Fibroblast of gingiva (primary cell): ENCODE measurements around the gene HOXD12.

Experiments
- DNase-seq: peaks from one replicate; pipeline ENCODE4 v3.0.0-alpha.2; 2011; ENCODE audit warnings: low read depth

The HOXD12 gene

GRCh38 chr2:176130957-176131847 lies 31.6 kb downstream of the HOXD12 start:
- no peak for DNase-seq

DNA sequence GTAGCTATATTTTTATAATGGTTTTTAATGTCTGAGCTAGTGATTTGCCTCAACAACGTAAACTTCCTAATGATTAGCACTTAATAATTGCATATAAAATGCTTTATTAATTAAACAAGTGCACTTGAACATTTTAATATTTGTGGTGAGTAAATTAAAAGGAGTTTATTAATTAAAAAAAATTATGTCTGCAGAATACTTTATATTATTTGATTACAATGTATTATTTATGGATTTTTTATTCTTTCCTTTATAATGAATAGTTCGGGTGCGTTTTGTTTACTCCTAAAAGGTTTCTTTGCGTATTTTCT lies 32.2 kb downstream of the HOXD12 start:
- DNase-seq: no peak

DNA sequence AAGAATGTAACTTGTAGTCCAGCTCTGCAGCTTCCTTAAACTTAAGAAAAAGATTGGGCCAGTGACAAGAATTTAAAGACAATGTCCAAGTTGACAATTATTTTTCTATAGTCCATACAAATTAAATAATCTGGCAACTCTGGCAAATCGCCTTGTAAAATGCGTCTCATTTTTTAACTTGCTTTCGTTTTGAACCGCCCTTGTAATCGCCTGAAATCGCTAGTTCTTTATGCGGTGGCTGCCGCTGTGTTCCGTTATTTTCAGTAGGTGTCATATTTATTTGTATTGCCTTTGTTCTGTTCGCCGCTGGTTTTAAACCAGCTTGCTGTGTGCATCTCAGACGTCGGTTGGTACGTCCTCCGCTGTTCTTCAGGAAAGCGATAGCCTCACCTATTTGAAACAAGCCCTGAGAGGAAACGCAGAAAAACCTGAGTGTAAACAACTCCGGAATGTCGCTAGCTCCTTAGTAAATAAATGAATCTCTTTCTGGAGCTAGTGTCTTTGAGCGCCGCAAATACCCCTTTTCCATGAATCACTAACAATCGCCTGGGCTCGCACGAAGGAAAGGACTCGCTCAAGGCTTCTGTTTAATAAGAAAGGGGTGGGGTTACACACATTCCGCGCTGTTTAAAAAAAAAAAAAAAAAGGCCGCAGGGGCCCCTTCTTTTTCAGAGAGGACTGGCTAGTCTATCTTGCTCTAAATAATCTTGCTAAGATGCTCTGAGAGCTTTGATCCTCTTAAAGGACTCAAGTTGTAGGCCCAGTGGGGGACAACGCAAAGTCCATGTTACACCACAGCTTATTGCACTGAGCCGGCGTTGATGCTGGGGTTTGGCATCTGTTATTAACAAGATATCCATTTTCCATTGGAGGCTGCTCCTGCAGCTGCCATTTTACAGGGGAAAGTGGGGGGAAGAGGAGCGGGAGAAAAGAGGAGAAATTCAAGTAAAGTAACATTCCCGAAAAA lies 32.9 kb downstream of the HOXD12 start:
- no peak for DNase-seq

GRCh38 chr2:176133389-176133788 lies 33.8 kb downstream of the HOXD12 start:
- no peak for DNase-seq

DNA sequence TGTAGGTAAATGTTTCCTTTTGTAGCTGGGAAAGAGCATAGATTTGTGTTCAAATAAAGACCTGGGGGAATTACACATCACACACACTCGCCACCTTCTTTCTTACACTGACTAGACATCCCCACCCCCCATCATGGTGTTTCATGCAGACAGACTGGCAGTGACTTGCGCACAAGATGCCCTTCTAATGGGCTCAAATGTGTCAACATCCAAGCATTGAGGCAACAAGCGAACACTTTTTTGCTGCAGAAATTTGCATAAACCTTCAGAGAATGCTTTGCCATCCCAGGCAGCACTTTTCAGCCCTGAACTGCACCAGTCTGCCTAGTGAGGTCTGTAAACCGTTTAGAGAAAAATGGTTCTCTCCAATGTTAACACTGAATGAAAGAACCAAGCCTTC lies 34.4 kb downstream of the HOXD12 start:
- DNase-seq: no peak

- no peak for DNase-seq
Measured at GRCh38 chr2:176135035-176135440, 35.4 kb downstream of the HOXD12 start.

DNA sequence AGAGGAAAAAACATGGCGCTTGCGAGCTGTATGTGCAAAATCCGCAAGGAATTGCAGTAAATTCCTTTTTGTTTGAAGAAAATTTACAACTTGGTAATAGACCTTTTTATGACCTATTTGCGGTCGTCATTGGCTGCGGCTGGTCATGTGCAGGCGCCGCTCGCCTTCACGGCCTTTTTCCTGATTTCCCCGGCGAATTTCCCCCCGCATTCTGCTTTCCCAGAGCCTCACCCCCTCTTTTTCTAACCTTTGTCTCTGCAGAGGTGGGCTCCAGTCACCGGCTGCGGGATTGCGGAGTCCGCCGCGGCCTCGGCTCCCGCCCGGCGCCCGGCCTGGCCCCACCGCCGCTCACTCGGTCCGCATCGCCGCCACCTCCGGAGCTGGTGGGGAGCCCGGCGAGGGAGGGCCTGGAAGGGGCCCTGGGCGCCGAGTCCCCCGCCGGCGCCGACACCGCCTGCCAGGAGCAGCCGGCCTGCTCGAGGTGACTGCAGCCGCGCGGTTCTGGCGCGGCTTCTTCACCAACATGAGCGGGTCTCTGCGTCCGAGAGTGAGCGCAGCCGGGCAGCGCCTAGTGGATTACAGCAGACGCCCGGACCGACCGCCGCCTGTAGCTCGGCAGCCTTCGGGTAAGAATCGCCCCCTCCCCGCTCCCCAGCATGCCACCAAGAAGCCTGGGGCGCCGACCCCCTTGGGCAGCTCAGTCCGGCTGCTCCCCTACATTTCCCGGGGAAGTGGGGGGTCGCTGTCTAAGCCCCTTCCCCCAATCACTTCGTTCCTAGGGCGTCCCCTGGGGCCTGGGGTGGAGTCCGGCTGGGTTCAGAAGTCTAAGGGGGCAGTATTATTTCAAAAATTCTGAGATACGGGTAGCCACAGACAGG lies 37.0 kb downstream of the HOXD12 start:
- DNase-seq: no peak

GRCh38 chr2:176137252-176137580 lies 37.6 kb downstream of the HOXD12 start:
- DNase-seq: no peak

DNA sequence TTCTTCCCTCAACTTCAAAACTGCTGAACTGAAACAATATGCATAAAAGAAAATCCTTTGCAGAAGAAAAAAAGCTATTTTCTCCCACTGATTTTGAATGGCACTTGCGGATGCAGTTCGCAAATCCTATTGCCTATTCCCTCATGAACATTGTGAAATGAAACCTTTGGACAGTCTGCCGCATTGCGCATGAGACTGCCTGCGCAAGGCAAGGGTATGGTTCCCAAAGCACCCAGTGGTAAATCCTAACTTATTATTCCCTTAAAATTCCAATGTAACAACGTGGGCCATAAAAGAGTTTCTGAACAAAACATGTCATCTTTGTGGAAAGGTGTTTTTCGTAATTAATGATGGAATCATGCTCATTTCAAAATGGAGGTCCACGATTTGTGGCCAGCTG lies 38.3 kb downstream of the HOXD12 start:
- no peak for DNase-seq

DNA sequence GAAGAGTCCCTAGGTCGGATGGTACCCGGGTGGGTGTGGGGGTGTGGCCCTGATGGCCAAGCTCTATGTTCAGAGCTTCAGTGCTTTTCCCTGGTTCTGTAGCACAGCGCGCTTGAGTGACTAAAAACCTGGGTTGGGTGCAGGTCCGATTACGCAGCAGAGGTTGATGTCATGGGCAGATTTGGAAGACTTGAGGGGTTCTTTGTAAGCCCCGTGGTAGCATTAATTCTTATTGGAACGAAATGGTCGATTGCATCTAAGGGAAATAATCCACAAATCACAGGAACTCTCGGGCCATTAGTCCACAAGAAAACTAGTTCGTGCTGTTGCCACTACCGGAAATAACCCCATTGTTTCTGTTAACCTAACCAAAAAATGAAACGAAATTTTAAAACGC lies 38.9 kb downstream of the HOXD12 start:
- DNase-seq: no peak

GRCh38 chr2:176138923-176139660 lies 39.5 kb downstream of the HOXD12 start:
- no peak for DNase-seq

- DNase-seq: no peak
Measured at GRCh38 chr2:176139661-176140512, 40.3 kb downstream of the HOXD12 start.

DNA sequence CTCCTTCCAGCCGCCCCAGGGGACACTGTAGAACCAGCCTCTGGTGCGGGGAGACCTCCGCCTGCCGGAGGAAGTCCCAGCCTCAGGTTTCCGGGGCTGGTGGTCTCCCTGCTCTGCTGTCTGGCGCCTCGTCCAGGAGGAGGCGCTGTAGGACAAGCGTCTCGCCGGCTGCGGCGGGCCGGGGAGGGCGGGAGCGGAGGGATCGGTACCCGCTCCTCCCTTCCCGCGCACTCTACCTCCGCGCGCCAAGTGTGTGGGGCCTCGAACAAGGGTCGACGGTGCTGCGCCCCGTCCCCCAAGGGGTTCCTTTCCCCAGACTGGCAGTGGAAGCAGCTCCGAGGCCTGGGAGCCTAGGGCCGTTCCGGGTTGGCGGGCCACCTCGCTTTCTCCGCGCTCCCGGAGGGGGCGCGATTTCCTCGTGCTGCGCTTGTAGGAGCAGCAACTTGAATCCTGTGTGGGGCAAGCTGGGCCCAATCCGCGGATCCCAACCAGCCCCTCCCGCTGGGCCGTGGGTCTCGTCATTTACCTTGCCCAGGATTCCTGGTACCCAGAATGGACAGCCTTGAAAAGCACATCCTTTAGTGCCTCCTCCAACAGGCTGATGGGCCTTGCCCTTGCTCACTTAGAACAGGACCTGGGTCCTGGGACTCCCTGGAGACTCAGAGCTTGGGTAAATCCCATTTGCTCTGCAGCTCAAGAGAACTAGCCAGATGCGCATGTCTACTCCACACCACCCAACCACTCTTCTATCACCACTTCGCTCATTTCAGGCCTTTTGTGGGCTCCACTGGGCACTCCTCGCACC lies 41.1 kb downstream of the HOXD12 start:
- DNase-seq: peak; percentile 30

GRCh38 chr2:176142281-176142680 lies 42.7 kb downstream of the HOXD12 start:
- DNase-seq: no peak

- no peak for DNase-seq
Measured at GRCh38 chr2:176145085-176145969, 45.7 kb downstream of the HOXD12 start.

- no peak for DNase-seq
Measured at GRCh38 chr2:176146101-176146500, 46.5 kb downstream of the HOXD12 start.

- DNase-seq: no peak
Measured at GRCh38 chr2:176146645-176147044, 47.0 kb downstream of the HOXD12 start.

DNA sequence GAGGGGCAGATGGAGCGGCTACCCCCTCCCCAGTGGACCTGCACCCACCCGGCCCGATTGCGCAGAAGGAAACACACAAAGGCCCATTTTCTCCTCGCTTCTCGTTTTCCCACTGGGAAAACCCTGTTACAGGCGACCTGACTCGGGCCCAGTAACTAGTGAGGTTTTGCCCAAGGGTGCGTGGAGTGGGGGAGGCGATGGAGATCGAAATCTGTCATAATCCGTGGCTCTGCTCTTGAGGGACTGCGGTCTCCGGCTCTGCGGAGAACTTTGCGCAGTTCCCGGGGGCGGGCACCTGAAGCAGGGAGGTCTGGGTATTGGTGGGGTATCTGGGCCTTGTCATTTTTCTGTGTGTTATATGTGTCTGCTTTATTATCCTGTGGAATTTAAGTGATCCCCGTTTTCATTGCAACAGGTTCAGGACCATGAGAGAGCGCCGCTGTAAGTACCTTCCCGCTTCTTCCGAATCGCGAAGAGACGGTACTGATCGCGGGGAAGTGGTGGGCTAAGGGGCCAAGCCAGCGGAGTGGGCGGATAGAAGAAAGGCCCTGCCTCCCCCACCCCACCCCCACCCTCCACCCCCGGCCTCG lies 47.7 kb downstream of the HOXD12 start:
- no peak for DNase-seq
